Uterus (tissue), 4 donors: ENCODE data around the gene NEU4. TPM values are rescaled to one million over a fixed set of nuclear protein-coding genes. Genes with fewer than 3 reads are reported as not detected.

Source experiments
- DNase-seq, 2 donors: peaks; one replicate each; pipeline ENCODE4 v3.0.0-alpha.2; 2019 to 2020
- H3K27ac ChIP-seq, 2 donors: fragments of 200-600 bp; sonication (generic); 1 replicate in 1 of 2; 2 replicates in 1 of 2; pipeline ENCODE4 v1.5.1; 2016 to 2018
- H3K27me3 ChIP-seq, 2 donors: fragments of 200-600 bp; sonication (generic); one replicate each; pipeline ENCODE4 v1.5.1; 2018 to 2019; ENCODE audit warnings: control low read depth in 1 of 2
- H3K36me3 ChIP-seq, 2 donors: fragments of 200-600 bp; sonication (generic); one replicate each; pipeline ENCODE4 v1.5.1; 2019; ENCODE audit warnings: control low read depth in 1 of 2
- H3K4me1 ChIP-seq, 2 donors: fragments of 200-600 bp; sonication (generic); one replicate each; pipeline ENCODE4 v1.5.1; 2018 to 2019; ENCODE audit warnings: control low read depth in 1 of 2
- H3K4me3 ChIP-seq, 2 donors: fragments of 200-600 bp; sonication (generic); 1 replicate in 1 of 2; 2 replicates in 1 of 2; pipeline ENCODE4 v1.5.1; 2018 to 2019; ENCODE audit warnings: mild to moderate bottlenecking in 1 of 2
- H3K9me3 ChIP-seq, 2 donors: fragments of 200-600 bp; sonication (generic); one replicate each; pipeline ENCODE4 v1.5.1; 2019; ENCODE audit warnings: control low read depth in 1 of 2
- POLR2A ChIP-seq, 2 donors: fragments of 450-650 bp; IDR thresholded peaks; one replicate each; pipeline ENCODE4 v1.6.1; 2016; ENCODE audit warnings: antibody characterized with exemption in 2 of 2, mild to moderate bottlenecking in 1 of 2, moderate library complexity in 1 of 2
- intact Hi-C: fragments of 100-400 bp; cut with DNase I; formaldehyde crosslinking; loops from one replicate; pipeline ENCODE4 v1.15.1; 2023; ENCODE audit warnings: low total_unique reads
- total RNA-seq, 4 donors: library from RNA; depleted of rRNA in 3 of 4; stranded (reverse); fragments of >200 nt in 3 of 4; gene quantifications; one replicate each; pipeline versions ENCODE4 v1.1.0 to v1.2.4, GENCODE V29; 2014 to 2023
- TF ChIP-seq, protein P1 (sequence below), 4 experiments: fragments of 200-600 bp in 2 of 4; fragments of 450-650 bp in 2 of 4; sonication (generic) in 2 of 4; IDR thresholded peaks; one replicate each; pipeline ENCODE4 v1.5.1; 2016 to 2019; ENCODE audit warnings: antibody characterized with exemption in 4 of 4, mild to moderate bottlenecking in 2 of 4, moderate library complexity in 1 of 4
- donor health status: DM: yes; HTN: yes; CAD: no.

Gene NEU4
- total RNA-seq, 4 donors from 2014 or later = 0.21 to 0.29 TPM; not detected in 2

DNA sequence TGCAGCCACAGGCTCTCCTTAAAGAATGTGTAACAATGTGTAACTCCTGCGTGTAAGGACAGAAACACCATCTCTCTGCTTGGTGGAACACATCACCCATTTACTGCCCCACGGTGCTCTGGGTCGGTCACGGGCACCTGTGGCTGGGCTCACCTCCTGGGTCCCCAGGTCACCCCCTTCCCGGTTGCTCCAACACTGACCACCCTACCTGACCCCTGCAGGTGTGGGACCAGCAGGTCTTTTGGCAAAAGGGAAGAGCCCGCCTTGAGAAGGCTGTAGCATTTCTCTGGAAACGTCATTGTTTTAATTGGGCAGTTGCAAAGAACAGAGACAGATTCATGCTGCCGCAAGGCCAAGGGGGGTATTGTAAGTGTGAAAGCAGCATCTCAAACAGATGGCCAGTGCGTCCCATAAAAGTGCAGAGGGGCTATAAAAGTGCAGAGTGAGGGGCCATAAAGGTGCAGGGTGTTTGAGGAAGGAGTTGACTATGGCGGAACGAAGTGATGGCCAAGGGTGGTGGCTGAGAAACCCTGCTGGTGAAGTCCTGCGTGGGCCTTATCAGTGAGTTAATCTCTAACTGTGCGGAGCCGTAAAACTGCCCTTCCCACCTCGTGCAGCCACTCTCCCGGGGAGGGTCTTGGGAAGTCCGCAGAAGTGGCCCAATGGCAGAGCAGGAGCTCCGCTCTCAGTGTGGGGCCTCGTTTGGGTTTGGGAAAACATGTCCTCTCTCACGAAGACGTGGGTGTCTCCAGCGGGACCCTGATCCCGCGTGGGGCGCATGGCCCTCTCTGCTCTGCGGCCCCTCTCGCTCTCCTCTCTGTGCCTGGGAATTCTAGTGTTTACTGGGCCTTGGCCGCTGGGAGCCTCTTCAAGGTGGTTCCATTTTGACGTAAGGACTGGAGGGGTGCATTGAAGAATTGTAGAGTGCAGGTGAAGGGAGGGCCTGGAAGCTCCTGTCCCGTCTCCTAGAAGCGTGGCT is 13.7 kb upstream of the NEU4 start:
- Histone ChIP-seq H3K4me3 (no peak overlapping the region), H3K9me3 (no peaks in the 10 kb centered on the region), H3K27ac (no peak overlapping the region), H3K4me1 (no peaks in the 10 kb centered on the region), H3K36me3 (no peaks in the 10 kb centered on the region), H3K27me3 (no peaks in the 10 kb centered on the region)
- TF ChIP-seq POLR2A (IDR thresholded peaks at IDR 0.05) = no peak
- TF ChIP-seq, protein P1, sequence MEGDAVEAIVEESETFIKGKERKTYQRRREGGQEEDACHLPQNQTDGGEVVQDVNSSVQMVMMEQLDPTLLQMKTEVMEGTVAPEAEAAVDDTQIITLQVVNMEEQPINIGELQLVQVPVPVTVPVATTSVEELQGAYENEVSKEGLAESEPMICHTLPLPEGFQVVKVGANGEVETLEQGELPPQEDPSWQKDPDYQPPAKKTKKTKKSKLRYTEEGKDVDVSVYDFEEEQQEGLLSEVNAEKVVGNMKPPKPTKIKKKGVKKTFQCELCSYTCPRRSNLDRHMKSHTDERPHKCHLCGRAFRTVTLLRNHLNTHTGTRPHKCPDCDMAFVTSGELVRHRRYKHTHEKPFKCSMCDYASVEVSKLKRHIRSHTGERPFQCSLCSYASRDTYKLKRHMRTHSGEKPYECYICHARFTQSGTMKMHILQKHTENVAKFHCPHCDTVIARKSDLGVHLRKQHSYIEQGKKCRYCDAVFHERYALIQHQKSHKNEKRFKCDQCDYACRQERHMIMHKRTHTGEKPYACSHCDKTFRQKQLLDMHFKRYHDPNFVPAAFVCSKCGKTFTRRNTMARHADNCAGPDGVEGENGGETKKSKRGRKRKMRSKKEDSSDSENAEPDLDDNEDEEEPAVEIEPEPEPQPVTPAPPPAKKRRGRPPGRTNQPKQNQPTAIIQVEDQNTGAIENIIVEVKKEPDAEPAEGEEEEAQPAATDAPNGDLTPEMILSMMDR (IDR thresholded peaks at IDR 0.05) = no peak
- peak in 1 of 2 donors; percentile 8 for DNase-seq
- intact Hi-C loops = no loop called here

DNA sequence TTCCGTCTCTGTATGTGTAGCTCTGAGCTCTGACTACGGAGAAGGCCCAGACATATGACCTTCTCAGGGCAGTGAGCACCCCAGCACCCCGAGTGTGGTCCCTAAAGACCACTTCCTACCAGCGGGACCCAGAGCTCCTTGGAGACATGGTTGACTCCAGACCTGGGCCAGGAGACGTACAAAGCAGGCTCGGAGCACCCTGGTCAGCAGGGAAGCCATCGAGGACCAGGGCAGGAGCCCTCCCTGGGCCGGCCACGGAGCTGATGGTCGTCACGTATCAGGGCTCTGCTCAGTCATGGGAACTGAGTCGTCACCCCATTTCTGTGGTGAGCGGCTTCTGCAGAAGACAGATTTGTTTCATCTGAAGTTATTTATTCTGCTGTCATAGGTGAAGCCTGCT is 12.8 kb upstream of the NEU4 start:
- intact Hi-C loops = no loop called here
- DNase-seq = peak in 1 of 2 donors; percentile 11
- TF ChIP-seq, protein P1 (IDR thresholded peaks at IDR 0.05) = no peak
- TF ChIP-seq POLR2A (IDR thresholded peaks at IDR 0.05) = no peak

DNA sequence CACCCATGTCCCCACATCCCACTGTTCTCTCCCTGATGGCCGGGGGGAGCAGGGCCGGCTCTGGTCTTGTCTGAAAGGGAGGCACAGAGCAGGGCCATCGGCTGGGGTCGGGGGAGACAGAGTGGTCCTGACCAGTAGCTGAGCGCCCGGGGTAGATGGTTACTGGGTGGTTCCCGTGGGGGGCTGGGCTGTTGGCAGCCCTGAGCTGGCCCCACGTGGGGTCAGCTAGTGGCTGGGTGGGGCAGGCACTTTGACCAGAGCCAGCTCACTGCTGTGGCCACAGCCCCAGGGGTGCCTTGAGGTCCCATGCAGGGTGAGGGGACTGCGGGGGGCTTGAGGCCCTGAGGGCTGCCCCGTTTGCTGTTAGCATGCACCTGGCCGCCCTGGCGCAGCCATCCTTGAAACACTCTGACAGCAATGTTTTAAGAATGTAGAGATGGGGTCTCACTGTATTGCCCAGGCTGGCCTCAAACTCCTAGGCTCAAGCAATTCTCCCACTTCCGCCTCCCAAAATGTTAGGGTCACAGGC is 12.3 kb upstream of the NEU4 start:
- intact Hi-C loops = no loop called here
- Histone ChIP-seq H3K36me3 (no peaks in the 10 kb centered on the region), H3K4me3 (no peak overlapping the region), H3K9me3 (no peaks in the 10 kb centered on the region), H3K27me3 (no peaks in the 10 kb centered on the region), H3K4me1 (no peaks in the 10 kb centered on the region), H3K27ac (no peak overlapping the region)
- DNase-seq = peak in 1 of 2 donors; percentile 10
- TF ChIP-seq, protein P1 (IDR thresholded peaks at IDR 0.05) = no peak
- TF ChIP-seq POLR2A (IDR thresholded peaks at IDR 0.05) = no peak

More for the DNA sequence above, 12.8 kb upstream of the NEU4 start:
- no peaks in the 10 kb centered on the region for H3K4me1 ChIP-seq
- H3K4me3 ChIP-seq = no peak overlapping the region
- H3K36me3 ChIP-seq = no peaks in the 10 kb centered on the region
- no peak overlapping the region for H3K27ac ChIP-seq
- H3K9me3 ChIP-seq = no peaks in the 10 kb centered on the region
- no peaks in the 10 kb centered on the region for H3K27me3 ChIP-seq

DNA sequence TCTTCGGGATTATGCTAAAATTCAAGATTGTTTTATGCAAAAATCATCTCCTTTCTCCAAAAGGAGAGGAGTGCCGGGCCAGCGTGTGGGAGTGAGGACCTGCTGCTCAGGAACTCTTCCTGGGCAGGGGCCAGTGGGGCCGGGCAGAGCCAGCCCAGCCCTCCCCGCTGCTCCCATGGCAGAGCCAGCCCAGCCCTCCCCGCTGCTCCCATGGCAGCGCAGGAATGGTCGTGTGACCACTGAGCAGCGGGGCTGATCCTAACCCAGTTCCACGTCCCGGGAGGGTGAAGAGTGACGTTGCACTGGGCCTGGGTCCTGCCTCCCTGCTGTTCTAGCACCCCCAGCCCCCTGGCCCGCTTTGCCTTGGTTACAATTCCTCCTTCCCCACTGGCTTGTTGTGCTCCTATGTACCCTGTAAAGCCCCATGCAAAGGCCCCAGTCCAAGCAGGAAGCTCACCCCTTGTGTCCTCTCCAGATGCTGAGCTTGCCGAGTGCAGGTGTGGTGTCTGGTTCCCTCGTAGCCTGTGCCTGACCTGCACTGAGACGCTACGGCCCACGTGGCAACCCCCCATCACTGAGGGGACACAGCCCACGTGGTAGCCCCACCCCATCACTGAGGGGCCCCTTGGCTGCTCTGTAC is 11.4 kb upstream of the NEU4 start:
- TF ChIP-seq, protein P1 (IDR thresholded peaks at IDR 0.05) = no peak
- TF ChIP-seq POLR2A (IDR thresholded peaks at IDR 0.05) = no peak
- Histone ChIP-seq H3K27me3 (no peaks in the 10 kb centered on the region), H3K36me3 (no peaks in the 10 kb centered on the region), H3K9me3 (no peaks in the 10 kb centered on the region), H3K27ac (no peak overlapping the region), H3K4me3 (no peak overlapping the region), H3K4me1 (no peaks in the 10 kb centered on the region)
- peak in 1 of 2 donors; percentile 34 for DNase-seq
- intact Hi-C loops = no loop called here
